ENCODE data around the gene ROM1.

GRCh38 chr11:62569611-62570010, 43.4 kb upstream of the ROM1 start:
- TF ChIP-seq POLR2A (IDR thresholded peaks at IDR 0.05) (no peak), CTCF (IDR thresholded peaks at IDR 0.05) (no peak)

Measured in body of pancreas (tissue), 4 donors.